Heart left ventricle (tissue), 16 donors: ENCODE data around the gene LMF2. TPM values are rescaled to one million over a fixed set of nuclear protein-coding genes. Genes with fewer than 3 reads are reported as not detected.

Source experiments
- ATAC-seq, 4 donors: fragments of 200-7000 bp; cut with Tn5 transposase; one replicate each; pipeline ENCODE4 v1.9.1; 2020 to 2022; ENCODE audit warnings: moderate library complexity in 4 of 4, mild to moderate bottlenecking in 3 of 4, moderate number of reproducible peaks in 1 of 4
- DNase-seq, 5 donors: peaks; one replicate each; pipeline ENCODE4 v3.0.0-alpha.2; 2020
- H3K27ac ChIP-seq, 12 donors: fragments of 200-600 bp; sonication (generic) in 4 of 12; one replicate each; pipeline versions ENCODE4 v1.5.0 to v1.8.0; 2016 to 2022; ENCODE audit warnings: mild to moderate bottlenecking in 2 of 12
- H3K27me3 ChIP-seq, 9 donors: fragments of 200-600 bp; sonication (generic) in 2 of 9; one replicate each; pipeline versions ENCODE4 v1.5.1 to v1.8.0; 2016 to 2022; ENCODE audit warnings: mild to moderate bottlenecking in 3 of 9
- H3K36me3 ChIP-seq, 9 donors: fragments of 200-600 bp; sonication (generic) in 2 of 9; one replicate each; pipeline versions ENCODE4 v1.5.0 to v1.8.0; 2018 to 2022; ENCODE audit warnings: mild to moderate bottlenecking in 2 of 9
- H3K4me1 ChIP-seq, 12 donors: fragments of 200-600 bp; sonication (generic) in 4 of 12; one replicate each; pipeline versions ENCODE4 v1.5.0 to v1.8.0; 2016 to 2022; ENCODE audit warnings: mild to moderate bottlenecking in 3 of 12
- H3K4me3 ChIP-seq, 12 donors: fragments of 200-600 bp; sonication (generic) in 4 of 12; one replicate each; pipeline versions ENCODE4 v1.5.0 to v1.8.0; 2017 to 2022; ENCODE audit warnings: mild to moderate bottlenecking in 9 of 12, moderate library complexity in 4 of 12
- H3K9me3 ChIP-seq, 12 donors: fragments of 200-600 bp; sonication (generic) in 4 of 12; one replicate each; pipeline versions ENCODE4 v1.5.0 to v1.8.0; 2016 to 2022; ENCODE audit warnings: mild to moderate bottlenecking in 1 of 12
- CTCF ChIP-seq, 12 donors: fragments of 200-600 bp; sonication (generic) in 4 of 12; IDR thresholded peaks; one replicate each; pipeline versions ENCODE4 v1.5.0 to v1.8.0; 2018 to 2022; ENCODE audit warnings: antibody characterized with exemption in 12 of 12, mild to moderate bottlenecking in 5 of 12
- POLR2A ChIP-seq, 2 donors: fragments of 450-650 bp; IDR thresholded peaks; one replicate each; pipeline ENCODE4 v1.6.1; 2017; ENCODE audit warnings: antibody characterized with exemption in 2 of 2, mild to moderate bottlenecking in 2 of 2, moderate library complexity in 2 of 2
- WGBS, 4 donors: extraction: QIAGEN DNeasy Blood & Tissue Kit in 2 of 4; methylation state at CpG; one replicate each; pipeline versions ENCODE4 v1.1.5 to v1.1.7; 2013 to 2018; 5-methylcytosine and 5-hydroxymethylcytosine counted together
- intact Hi-C, 10 donors: fragments of 100-400 bp; cut with DNase I; formaldehyde crosslinking; loops; one replicate each; pipeline versions ENCODE4 v1.11.1 to v1.14.2; 2022
- polyA plus RNA-seq, 2 donors: library from polyadenylated mRNA; stranded (reverse); fragments of 200-250 nt; gene quantifications; one replicate each; pipeline ENCODE4 v1.2.3, GENCODE V29; 2013
- total RNA-seq, 9 donors: library from RNA; depleted of rRNA in 2 of 9; stranded (reverse); fragments of >200 nt in 2 of 9; fragmentation: NEBNext Ultra II Directional in 3 of 9; extraction: Animal tissue kit (Norgen Biotek cat#: 25700) in 3 of 9; gene quantifications; one replicate each; pipeline versions ENCODE4 v1.1.0 to v1.2.4, GENCODE V29; 2016 to 2023
- donor health status: ischemic (EF 13 %, LVEDD 7.1; RV severe dilation, severe dysfunction).
- donor health status: healthy with polysubstance abuse.
- donor health status: DM: no; HTN: yes; CAD: no.
- donor health status: DM: no; HTN: no; CAD: no.
- donor health status: ischemic (EF 25% LVEDD 6.9; RV normal size, moderate dysfunction).
- donor health status: ischemic (EF 25% LVEDD 5.7; RV mildly dilated, moderate dysfunction).
- donor health status: healthy.
- donor health status: DM: yes; HTN: yes; CAD: no.
- donor health status: ischemic (EF 35%, LVEDD 5.7; RV mildly dilated, moderate dysfunction).
- donor health status: nonischemic (EF 11% LVEDD 7.7; RV severe dilation, severe dysfunction).
- donor health status: DM: yes; HTN: yes; CAD: no.
- donor health status: PGD.
- donor health status: ischemic (EF 29% LVEDD 5.4; RV normal size, mild dysfunction).
- donor health status: nonischemic (EF 23%, LVEDD 6.1; RV moderate dilation, normal function).

The LMF2 gene
- total and polyA plus RNA-seq, 11 donors = 20.9 to 46.5 (median 32.1) TPM

- H3K27me3 ChIP-seq = no peaks in the 10 kb centered on the region
- ATAC-seq (no peak), DNase-seq (no peak)
- intact Hi-C loops = loop anchor here in 1 of 10 donors (10.0 kb wide), 1 partner anchor 239 kb away; no protein-coding TSS in a partner anchor
- H3K4me3 ChIP-seq = no peak overlapping the region
- no peak overlapping the region for H3K27ac ChIP-seq
- peaks cover 2 to 99% (median 93%) of the 10 kb centered on the region in 9 donors for H3K36me3 ChIP-seq
- TF ChIP-seq POLR2A (IDR thresholded peaks at IDR 0.05) (no peak), CTCF (IDR thresholded peaks at IDR 0.05) (no peak)
- H3K9me3 ChIP-seq = no peaks in the 10 kb centered on the region
- 91 to 94% (median 93%) methylated on average over 26 to 28 of the region's 28 CpGs for WGBS, 4 donors
- H3K4me1 ChIP-seq = peaks cover 0 to 4% (median 0%) of the 10 kb centered on the region in 12 donors
Measured at GRCh38 chr22:50463188-50463900, 44.2 kb downstream of the LMF2 start.

- ATAC-seq (no peak), DNase-seq (no peak)
- no peaks in the 10 kb centered on the region for H3K27me3 ChIP-seq
- no peaks in the 10 kb centered on the region for H3K4me1 ChIP-seq
- TF ChIP-seq POLR2A (IDR thresholded peaks at IDR 0.05) (no peak), CTCF (IDR thresholded peaks at IDR 0.05) (no peak)
- WGBS, 4 donors = 96% methylated on average over 23 to 30 of the region's 30 CpGs
- H3K4me3 ChIP-seq = no peak overlapping the region
- intact Hi-C loops = loop anchor here in 1 of 10 donors (10.0 kb wide), 1 partner anchor 237 kb away; no protein-coding TSS in a partner anchor
- no peak overlapping the region for H3K27ac ChIP-seq
- H3K9me3 ChIP-seq = no peaks in the 10 kb centered on the region
- peaks cover 4 to 100% (median 96%) of the 10 kb centered on the region in 9 donors for H3K36me3 ChIP-seq
Measured at GRCh38 chr22:50461979-50462540, 45.4 kb downstream of the LMF2 start.

GRCh38 chr22:50461536-50461935 is 46.0 kb downstream of the LMF2 start:
- no peaks in the 10 kb centered on the region for H3K27me3 ChIP-seq
- H3K9me3 ChIP-seq = no peaks in the 10 kb centered on the region
- no peak for DNase-seq
- TF ChIP-seq CTCF (IDR thresholded peaks at IDR 0.05) = no peak
- TF ChIP-seq POLR2A (IDR thresholded peaks at IDR 0.05) = no peak
- H3K4me3 ChIP-seq = no peak overlapping the region
- 92 to 95% (median 94%) methylated on average over 21 to 26 of the region's 26 CpGs for WGBS, 4 donors
- H3K4me1 ChIP-seq = no peaks in the 10 kb centered on the region
- peaks cover 4 to 99% (median 96%) of the 10 kb centered on the region in 9 donors for H3K36me3 ChIP-seq
- no peak overlapping the region for H3K27ac ChIP-seq
- intact Hi-C loops = loop anchor here in 1 of 10 donors (10.0 kb wide), 1 partner anchor 237 kb away; no protein-coding TSS in a partner anchor
- ATAC-seq = no peak

GRCh38 chr22:50460938-50461337 is 46.6 kb downstream of the LMF2 start:
- ATAC-seq (no peak), DNase-seq (no peak)
- 96 to 98% (median 96%) methylated on average over 16 to 17 of the region's 17 CpGs for WGBS, 4 donors
- H3K36me3 ChIP-seq = peaks cover 4 to 99% (median 95%) of the 10 kb centered on the region in 9 donors
- no peak overlapping the region for H3K4me3 ChIP-seq
- H3K27ac ChIP-seq = no peak overlapping the region
- H3K27me3 ChIP-seq = no peaks in the 10 kb centered on the region
- TF ChIP-seq POLR2A (IDR thresholded peaks at IDR 0.05) (no peak), CTCF (IDR thresholded peaks at IDR 0.05) (no peak)
- no peaks in the 10 kb centered on the region for H3K9me3 ChIP-seq
- intact Hi-C loops = loop anchor here in 1 of 10 donors (10.0 kb wide), 1 partner anchor 236 kb away; no protein-coding TSS in a partner anchor
- no peaks in the 10 kb centered on the region for H3K4me1 ChIP-seq
